Transverse colon (tissue), 4 donors: ENCODE data around the gene CNTN5. TPM values are rescaled to one million over a fixed set of nuclear protein-coding genes. Genes with fewer than 3 reads are reported as not detected.

Experiments used
- DNase-seq: peaks from one replicate; pipeline ENCODE4 v3.0.0-alpha.2; 2019
- H3K27ac ChIP-seq, 4 donors: fragments of 200-600 bp; sonication (generic); 2 replicates each; pipeline ENCODE4 v1.5.1; 2016 to 2018; ENCODE audit warnings: inconsistent platforms in 4 of 4
- H3K27me3 ChIP-seq: fragments of 200-600 bp; sonication (generic); 2 replicates; pipeline ENCODE4 v1.5.1; 2017; ENCODE audit warnings: inconsistent platforms
- H3K36me3 ChIP-seq, 4 donors: fragments of 200-600 bp; sonication (generic); 2 replicates each; pipeline ENCODE4 v1.5.1; 2017 to 2019; ENCODE audit warnings: inconsistent platforms in 4 of 4
- H3K4me1 ChIP-seq, 4 donors: fragments of 200-600 bp; sonication (generic); 2 replicates each; pipeline ENCODE4 v1.5.1; 2017 to 2020; ENCODE audit warnings: inconsistent platforms in 4 of 4
- H3K4me3 ChIP-seq, 4 donors: fragments of 200-600 bp; sonication (generic); 1 replicate in 1 of 4; 2 replicates in 3 of 4; pipeline versions ENCODE4 v1.5.1 to v1.6.1; 2017 to 2019; ENCODE audit warnings: inconsistent platforms in 4 of 4
- H3K9me3 ChIP-seq, 2 donors: fragments of 200-600 bp; sonication (generic); 2 replicates each; pipeline ENCODE4 v1.5.1; 2017 to 2019; ENCODE audit warnings: inconsistent platforms in 2 of 2
- EP300 ChIP-seq: sonication (generic); formaldehyde crosslinking; IDR thresholded peaks from one replicate; pipeline ENCODE4 v1.6.1; 2017; ENCODE audit warnings: antibody characterized with exemption, low read depth
- POLR2A ChIP-seq: fragments of 450-650 bp; IDR thresholded peaks from one replicate; pipeline ENCODE4 v1.6.1; 2016; ENCODE audit warnings: antibody characterized with exemption, mild to moderate bottlenecking, moderate library complexity
- POLR2AphosphoS5 ChIP-seq, 3 donors: sonication (generic); formaldehyde crosslinking; IDR thresholded peaks; one replicate each; pipeline ENCODE4 v1.6.1; 2016; ENCODE audit warnings: antibody characterized with exemption in 3 of 3
- WGBS, 2 donors: methylation state at CpG; one replicate each; pipeline ENCODE4 v1.1.5; 2018; ENCODE audit warnings: low coverage in 1 of 2; 5-methylcytosine and 5-hydroxymethylcytosine counted together
- in situ Hi-C, 4 donors: fragments of 200-750 bp; cut with MboI; loops; one replicate each; pipeline versions ENCODE4 v1.15.0 to v1.15.1; 2017; ENCODE audit warnings: low sequenced_read_pairs in 3 of 4, low pct_ligation_motif_present in 1 of 4, low pct_unique_long_range_greater_than_20kb in 1 of 4
- intact Hi-C: fragments of 100-400 bp; cut with DNase I; formaldehyde crosslinking; loops from one replicate; pipeline ENCODE4 v1.15.1; 2023; ENCODE audit warnings: low total_unique reads
- total RNA-seq, 4 donors: library from RNA; depleted of rRNA; stranded (reverse); fragments of >200 nt; gene quantifications; one replicate each; pipeline ENCODE4 v1.1.0, GENCODE V29; 2016
- TF ChIP-seq, protein P1 (sequence below), 5 experiments: fragments of 200-600 bp in 3 of 5; fragments of 450-650 bp in 2 of 5; sonication (generic) in 3 of 5; IDR thresholded peaks; 1 replicate in 2 of 5; 2 replicates in 3 of 5; pipeline ENCODE4 v1.5.1; 2016 to 2017; ENCODE audit warnings: antibody characterized with exemption in 5 of 5, inconsistent platforms in 3 of 5, mild to moderate bottlenecking in 2 of 5, moderate library complexity in 1 of 5

CNTN5 gene
- total RNA-seq, 4 donors from 2014 or later, result 0.14 TPM; not detected in 3

GRCh38 chr11:100152766-100153165 is 1132.0 kb downstream of the CNTN5 start:
- Histone ChIP-seq H3K9me3 (peaks cover 0 to 5% of the 10 kb centered on the region in 2 donors), H3K27ac (no peak overlapping the region), H3K36me3 (no peaks in the 10 kb centered on the region), H3K4me3 (no peak overlapping the region), H3K4me1 (no peaks in the 10 kb centered on the region), H3K27me3 (no peaks in the 10 kb centered on the region)
- in situ Hi-C loops, result no loop called here
- TF ChIP-seq, protein P1, sequence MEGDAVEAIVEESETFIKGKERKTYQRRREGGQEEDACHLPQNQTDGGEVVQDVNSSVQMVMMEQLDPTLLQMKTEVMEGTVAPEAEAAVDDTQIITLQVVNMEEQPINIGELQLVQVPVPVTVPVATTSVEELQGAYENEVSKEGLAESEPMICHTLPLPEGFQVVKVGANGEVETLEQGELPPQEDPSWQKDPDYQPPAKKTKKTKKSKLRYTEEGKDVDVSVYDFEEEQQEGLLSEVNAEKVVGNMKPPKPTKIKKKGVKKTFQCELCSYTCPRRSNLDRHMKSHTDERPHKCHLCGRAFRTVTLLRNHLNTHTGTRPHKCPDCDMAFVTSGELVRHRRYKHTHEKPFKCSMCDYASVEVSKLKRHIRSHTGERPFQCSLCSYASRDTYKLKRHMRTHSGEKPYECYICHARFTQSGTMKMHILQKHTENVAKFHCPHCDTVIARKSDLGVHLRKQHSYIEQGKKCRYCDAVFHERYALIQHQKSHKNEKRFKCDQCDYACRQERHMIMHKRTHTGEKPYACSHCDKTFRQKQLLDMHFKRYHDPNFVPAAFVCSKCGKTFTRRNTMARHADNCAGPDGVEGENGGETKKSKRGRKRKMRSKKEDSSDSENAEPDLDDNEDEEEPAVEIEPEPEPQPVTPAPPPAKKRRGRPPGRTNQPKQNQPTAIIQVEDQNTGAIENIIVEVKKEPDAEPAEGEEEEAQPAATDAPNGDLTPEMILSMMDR (IDR thresholded peaks at IDR 0.05), result no peak
- TF ChIP-seq EP300 (no peak), POLR2A (no peak), POLR2AphosphoS5 (IDR thresholded peaks at IDR 0.05) (no peak)
- no peak for DNase-seq
- intact Hi-C loops, result no loop called here

- in situ Hi-C loops (no loop called here), intact Hi-C loops (no loop called here)
- no peak overlapping the region for H3K4me3 ChIP-seq
- H3K4me1 ChIP-seq, result no peaks in the 10 kb centered on the region
- H3K27me3 ChIP-seq, result no peaks in the 10 kb centered on the region
- TF ChIP-seq POLR2A (no peak), EP300 (no peak), POLR2AphosphoS5 (IDR thresholded peaks at IDR 0.05) (no peak)
- TF ChIP-seq, protein P1 (IDR thresholded peaks at IDR 0.05), result no peak
- H3K9me3 ChIP-seq, result no peaks in the 10 kb centered on the region
- no peak for DNase-seq
- H3K36me3 ChIP-seq, result no peaks in the 10 kb centered on the region
- H3K27ac ChIP-seq, result no peak overlapping the region
These were observed 1142.7 kb downstream of the CNTN5 start for GRCh38 chr11:100163471-100163870.

DNA sequence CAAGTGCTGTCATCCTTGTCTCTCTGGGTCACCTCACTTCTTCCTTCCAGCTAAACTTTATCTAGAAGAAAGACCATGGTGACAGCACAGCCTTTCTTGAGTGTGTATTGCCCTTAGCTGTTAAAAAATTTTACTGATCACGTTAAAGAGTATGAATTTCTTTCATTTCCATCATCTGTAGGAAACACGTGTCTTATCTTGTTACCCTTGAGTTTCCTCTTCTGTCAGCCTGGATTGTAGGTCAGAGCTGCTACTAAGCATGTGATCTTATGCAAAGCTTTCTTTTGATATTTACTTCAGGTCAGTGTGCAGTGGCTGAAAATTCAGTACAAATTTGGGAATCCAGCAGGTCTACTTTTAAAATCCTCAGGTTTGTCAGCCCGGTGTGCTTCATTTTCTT is 1154.1 kb downstream of the CNTN5 start:
- no peaks in the 10 kb centered on the region for H3K9me3 ChIP-seq
- WGBS, 2 donors, result 59 to 69% methylated on average over 1 to 3 of the region's 3 CpGs
- no peak for TF ChIP-seq POLR2AphosphoS5 (IDR thresholded peaks at IDR 0.05)
- no peak for TF ChIP-seq EP300
- no peak for TF ChIP-seq POLR2A
- TF ChIP-seq, protein P1 (IDR thresholded peaks at IDR 0.05), result no peak
- no peaks in the 10 kb centered on the region for H3K4me1 ChIP-seq
- intact Hi-C loops, result no loop called here
- H3K27ac ChIP-seq, result no peak overlapping the region
- DNase-seq, result no peak
- no peaks in the 10 kb centered on the region for H3K36me3 ChIP-seq
- in situ Hi-C loops, result no loop called here
- no peak overlapping the region for H3K4me3 ChIP-seq
- no peaks in the 10 kb centered on the region for H3K27me3 ChIP-seq

GRCh38 chr11:100176456-100176855 is 1155.7 kb downstream of the CNTN5 start:
- Histone ChIP-seq H3K27me3 (no peaks in the 10 kb centered on the region), H3K36me3 (no peaks in the 10 kb centered on the region), H3K9me3 (no peaks in the 10 kb centered on the region), H3K27ac (no peak overlapping the region), H3K4me3 (no peak overlapping the region), H3K4me1 (no peaks in the 10 kb centered on the region)
- intact Hi-C loops, result no loop called here
- in situ Hi-C loops, result no loop called here
- no peak for DNase-seq
- TF ChIP-seq EP300 (no peak), POLR2A (no peak), POLR2AphosphoS5 (IDR thresholded peaks at IDR 0.05) (no peak)
- TF ChIP-seq, protein P1 (IDR thresholded peaks at IDR 0.05), result no peak
